IPS-18a (cell line): ENCODE data around the gene GRK2.

Experiments used
- H3K27ac ChIP-seq: one replicate; pipeline ENCODE4 v1.5.1; 2013; ENCODE audit warnings: low read length
- H3K27me3 ChIP-seq: one replicate; pipeline ENCODE4 v1.6.1; 2013; ENCODE audit warnings: mild to moderate bottlenecking, low read length; ENCODE audit not compliant: control insufficient read depth, insufficient read depth
- H3K36me3 ChIP-seq: one replicate; pipeline ENCODE4 v1.6.1; 2013; ENCODE audit warnings: low read depth, low read length; ENCODE audit not compliant: control insufficient read depth
- H3K4me1 ChIP-seq: one replicate; pipeline ENCODE4 v1.6.1; 2013; ENCODE audit warnings: low read depth, low read length; ENCODE audit not compliant: control insufficient read depth
- H3K4me3 ChIP-seq: one replicate; pipeline ENCODE4 v1.5.1; 2013; ENCODE audit warnings: low read length
- H3K9ac ChIP-seq: one replicate; pipeline ENCODE4 v1.6.1; 2013; ENCODE audit warnings: mild to moderate bottlenecking, low read length, moderate library complexity
- H3K9me3 ChIP-seq: one replicate; pipeline ENCODE4 v1.6.1; 2013; ENCODE audit warnings: low read depth, low read length; ENCODE audit not compliant: control insufficient read depth

Gene GRK2

GRCh38 chr11:67242548-67242947 lies 23.7 kb upstream of the GRK2 start:
- Histone ChIP-seq H3K36me3 (peaks cover 44% of the 10 kb centered on the region), H3K27me3 (no peaks in the 10 kb centered on the region), H3K4me1 (peaks cover 18% of the 10 kb centered on the region), H3K4me3 (no peak overlapping the region), H3K27ac (no peak overlapping the region), H3K9me3 (no peaks in the 10 kb centered on the region), H3K9ac (no peak overlapping the region)

DNA sequence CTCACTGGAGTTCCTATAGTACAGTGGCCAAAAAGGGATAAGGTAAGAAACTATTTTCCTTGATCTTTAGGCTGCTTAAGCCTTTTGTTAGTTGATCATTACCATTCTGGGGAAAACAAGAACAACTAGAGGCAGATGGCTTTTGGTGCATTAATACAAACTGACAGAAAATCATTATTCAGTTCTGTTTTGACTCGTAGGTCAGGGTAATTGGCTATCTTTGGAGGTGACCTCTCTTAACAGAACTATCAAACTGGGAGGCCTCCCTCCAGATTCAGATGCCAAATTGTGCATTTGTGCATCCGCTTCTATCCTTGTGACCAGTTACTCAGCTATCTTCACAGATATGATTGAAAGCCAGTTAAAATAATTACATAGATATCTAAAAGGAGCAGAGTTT lies 23.2 kb upstream of the GRK2 start:
- Histone ChIP-seq H3K4me3 (no peak overlapping the region), H3K4me1 (peaks cover 18% of the 10 kb centered on the region), H3K27me3 (no peaks in the 10 kb centered on the region), H3K9me3 (no peaks in the 10 kb centered on the region), H3K36me3 (peaks cover 49% of the 10 kb centered on the region), H3K9ac (no peak overlapping the region), H3K27ac (no peak overlapping the region)

DNA sequence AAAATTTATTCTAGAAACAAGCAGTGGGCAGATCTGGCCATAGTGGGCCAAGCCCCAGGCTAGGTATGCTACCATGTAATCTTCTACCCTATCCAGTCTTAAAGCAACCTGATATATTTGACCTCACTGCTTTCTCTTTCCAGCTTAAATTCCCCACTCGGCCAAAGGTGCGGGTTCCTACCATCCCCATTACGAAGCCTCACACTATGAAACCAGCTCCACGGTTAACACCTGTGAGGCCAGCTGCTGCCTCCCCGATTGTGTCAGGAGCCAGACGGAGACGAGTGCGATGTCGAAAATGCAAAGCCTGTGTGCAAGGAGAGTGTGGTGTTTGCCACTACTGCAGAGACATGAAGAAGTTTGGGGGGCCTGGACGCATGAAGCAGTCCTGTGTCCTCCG lies 21.2 kb upstream of the GRK2 start:
- Histone ChIP-seq H3K4me1 (peaks cover 6% of the 10 kb centered on the region), H3K9me3 (no peaks in the 10 kb centered on the region), H3K9ac (no peak overlapping the region), H3K27me3 (no peaks in the 10 kb centered on the region), H3K36me3 (peaks cover 69% of the 10 kb centered on the region), H3K4me3 (no peak overlapping the region), H3K27ac (no peak overlapping the region)

- no peaks in the 10 kb centered on the region for H3K4me1 ChIP-seq
- no peak overlapping the region for H3K27ac ChIP-seq
Measured at GRCh38 chr11:67247946-67248550, 18.2 kb upstream of the GRK2 start.

DNA sequence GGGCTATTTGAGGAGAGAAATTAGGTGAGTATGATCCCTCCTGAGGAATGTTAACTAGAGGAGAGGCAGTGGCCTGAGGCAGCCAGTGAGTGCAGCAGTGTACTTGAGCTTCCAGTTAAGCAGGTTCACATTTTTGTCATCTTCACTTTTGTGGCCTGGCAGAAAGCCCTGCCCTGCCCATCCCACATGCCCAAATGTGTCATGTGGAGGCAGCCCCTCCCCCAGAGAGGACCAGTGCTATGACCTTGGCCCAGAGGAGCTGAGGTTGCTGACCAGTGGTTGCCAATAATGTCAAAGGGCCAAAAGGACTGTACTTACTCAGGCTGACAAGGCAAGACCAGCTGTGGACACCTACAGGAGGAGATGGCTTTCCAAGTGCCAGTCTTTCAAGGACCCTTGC lies 17.6 kb upstream of the GRK2 start:
- Histone ChIP-seq H3K27me3 (no peaks in the 10 kb centered on the region), H3K4me1 (no peaks in the 10 kb centered on the region), H3K9ac (no peak overlapping the region), H3K9me3 (no peaks in the 10 kb centered on the region), H3K36me3 (peaks cover 93% of the 10 kb centered on the region), H3K27ac (no peak overlapping the region), H3K4me3 (no peak overlapping the region)

More at GRCh38 chr11:67247946-67248550, 18.2 kb upstream of the GRK2 start:
- no peaks in the 10 kb centered on the region for H3K9me3 ChIP-seq
- H3K4me3 ChIP-seq = no peak overlapping the region
- no peaks in the 10 kb centered on the region for H3K27me3 ChIP-seq
- H3K9ac ChIP-seq = no peak overlapping the region
- peaks cover 93% of the 10 kb centered on the region for H3K36me3 ChIP-seq

GRCh38 chr11:67250059-67251043 lies 15.9 kb upstream of the GRK2 start:
- no peak overlapping the region for H3K9ac ChIP-seq
- H3K27ac ChIP-seq = no peak overlapping the region
- no peaks in the 10 kb centered on the region for H3K9me3 ChIP-seq
- no peak overlapping the region for H3K4me3 ChIP-seq
- no peaks in the 10 kb centered on the region for H3K27me3 ChIP-seq
- H3K4me1 ChIP-seq = no peaks in the 10 kb centered on the region
- H3K36me3 ChIP-seq = peaks cover 94% of the 10 kb centered on the region

GRCh38 chr11:67251841-67252240 lies 14.4 kb upstream of the GRK2 start:
- Histone ChIP-seq H3K4me1 (no peaks in the 10 kb centered on the region), H3K27ac (no peak overlapping the region), H3K27me3 (no peaks in the 10 kb centered on the region), H3K4me3 (no peak overlapping the region), H3K36me3 (peaks cover 93% of the 10 kb centered on the region), H3K9ac (no peak overlapping the region), H3K9me3 (no peaks in the 10 kb centered on the region)

- Histone ChIP-seq H3K4me1 (no peaks in the 10 kb centered on the region), H3K9me3 (no peaks in the 10 kb centered on the region), H3K4me3 (no peak overlapping the region), H3K27ac (no peak overlapping the region), H3K27me3 (no peaks in the 10 kb centered on the region), H3K9ac (no peak overlapping the region), H3K36me3 (peaks cover 92% of the 10 kb centered on the region)
Measured at GRCh38 chr11:67252831-67253239, 13.4 kb upstream of the GRK2 start.

DNA sequence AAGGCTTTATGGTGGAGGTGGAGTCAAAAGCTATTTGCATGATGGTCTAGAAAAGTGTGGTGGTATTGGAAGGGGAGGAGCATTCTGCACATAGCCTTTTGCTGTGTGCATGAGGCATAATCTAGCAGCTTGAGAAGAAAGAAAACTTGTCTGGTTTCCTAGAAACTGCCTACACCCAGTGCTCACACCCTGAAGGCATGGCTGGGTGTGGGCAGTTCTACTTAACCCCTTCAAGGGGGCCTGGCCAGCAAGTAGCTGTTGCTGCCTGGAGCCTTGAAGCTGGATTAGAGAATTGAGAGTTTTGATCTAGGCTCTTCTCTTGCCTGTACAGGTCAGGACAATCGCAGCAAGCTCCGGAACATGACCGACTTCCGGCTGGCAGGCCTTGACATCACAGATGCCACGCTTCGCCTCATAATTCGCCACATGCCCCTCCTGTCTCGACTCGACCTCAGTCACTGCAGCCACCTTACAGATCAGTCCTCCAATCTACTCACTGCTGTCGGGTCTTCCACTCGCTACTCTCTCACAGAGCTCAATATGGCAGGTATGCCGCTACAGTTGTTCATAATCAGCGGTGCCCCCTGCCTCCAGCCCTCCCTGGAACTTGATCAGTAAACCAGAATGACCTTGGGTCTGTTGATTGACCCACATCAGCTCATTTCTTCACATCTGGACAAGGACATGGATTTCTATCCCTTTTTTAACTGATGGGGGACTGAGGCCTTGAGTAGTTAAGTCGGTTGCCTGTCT lies 12.2 kb upstream of the GRK2 start:
- Histone ChIP-seq H3K9me3 (no peaks in the 10 kb centered on the region), H3K27me3 (no peaks in the 10 kb centered on the region), H3K4me1 (no peaks in the 10 kb centered on the region), H3K36me3 (peaks cover 80% of the 10 kb centered on the region), H3K4me3 (no peak overlapping the region), H3K27ac (no peak overlapping the region), H3K9ac (no peak overlapping the region)

- no peak overlapping the region for H3K27ac ChIP-seq
- H3K4me1 ChIP-seq = no peaks in the 10 kb centered on the region
- no peaks in the 10 kb centered on the region for H3K9me3 ChIP-seq
- no peak overlapping the region for H3K4me3 ChIP-seq
- peaks cover 72% of the 10 kb centered on the region for H3K36me3 ChIP-seq
- H3K27me3 ChIP-seq = no peaks in the 10 kb centered on the region
- no peak overlapping the region for H3K9ac ChIP-seq
Measured at GRCh38 chr11:67254798-67255197, 11.5 kb upstream of the GRK2 start.

DNA sequence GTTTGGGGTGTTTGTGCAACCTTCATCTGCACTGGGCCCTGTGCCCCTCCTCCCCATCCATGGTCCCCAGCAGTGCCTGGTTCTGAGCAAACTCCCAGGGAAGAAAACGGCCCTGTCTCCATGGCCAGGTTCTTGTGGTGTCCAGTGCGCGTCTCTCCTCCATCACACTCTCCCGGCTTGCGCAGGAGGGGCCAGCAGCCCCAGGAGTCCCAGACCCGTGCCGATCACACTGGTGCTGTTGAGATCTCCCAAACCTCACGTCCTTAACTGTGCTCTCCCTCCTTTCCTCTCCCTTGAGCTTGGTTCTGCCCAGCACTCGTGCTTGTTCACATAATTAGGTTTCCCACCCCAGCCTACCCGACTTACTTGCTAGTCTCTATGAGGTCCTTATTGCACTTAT lies 10.9 kb upstream of the GRK2 start:
- Histone ChIP-seq H3K27ac (no peak overlapping the region), H3K36me3 (peaks cover 67% of the 10 kb centered on the region), H3K9me3 (no peaks in the 10 kb centered on the region), H3K9ac (no peak overlapping the region), H3K27me3 (no peaks in the 10 kb centered on the region), H3K4me1 (no peaks in the 10 kb centered on the region), H3K4me3 (no peak overlapping the region)
